Adrenal gland (tissue), 12 donors: ENCODE results near the gene HIP1. TPM values are rescaled to one million over a fixed set of nuclear protein-coding genes. Genes with fewer than 3 reads are reported as not detected.
A peak's percentile ranks its signal among the peaks of the same experiment; 100 is the strongest.
"Not testable (repeated sequence)": the region's sequence is repeated elsewhere in the genome, so short reads cannot be mapped to it uniquely, and the experiment has no call there.

ENCODE experiments used
- DNase-seq, 7 donors: peaks; one replicate each; pipeline ENCODE4 v3.0.0-alpha.2; 2019 to 2020
- H3K27ac ChIP-seq, 5 donors: fragments of 200-600 bp; sonication (generic) in 4 of 5; 1 replicate in 3 of 5; 2 replicates in 2 of 5; pipeline versions ENCODE4 v1.5.1 to v1.8.0; 2016 to 2020; ENCODE audit warnings: mild to moderate bottlenecking in 1 of 5
- H3K27me3 ChIP-seq: fragments of 200-600 bp; 2 replicates; pipeline ENCODE4 v1.8.0; 2021
- H3K36me3 ChIP-seq, 2 donors: fragments of 200-600 bp; replicated peaks in 1 of 2; 1 replicate in 1 of 2; 2 replicates in 1 of 2; pipeline versions ENCODE4 v1.5.1 to v1.8.0; 2018 to 2022
- H3K4me1 ChIP-seq, 2 donors: fragments of 200-600 bp; replicated peaks in 1 of 2; 1 replicate in 1 of 2; 2 replicates in 1 of 2; pipeline versions ENCODE4 v1.5.1 to v1.8.0; 2018 to 2021
- H3K4me3 ChIP-seq, 4 donors: fragments of 200-600 bp; sonication (generic) in 3 of 4; one replicate each; pipeline ENCODE4 v1.5.1; 2016 to 2018
- H3K9me3 ChIP-seq, 3 donors: fragments of 200-600 bp; sonication (generic) in 1 of 3; replicated peaks in 1 of 3; 1 replicate in 2 of 3; 2 replicates in 1 of 3; pipeline versions ENCODE4 v1.5.1 to v1.8.0; 2016 to 2021
- CTCF ChIP-seq, 6 experiments: fragments of 450-650 bp in 4 of 6; fragments of 200-600 bp in 2 of 6; sonication (generic) in 1 of 6; IDR thresholded peaks; 1 replicate in 5 of 6; 2 replicates in 1 of 6; pipeline versions ENCODE4 v1.5.1 to v1.8.0; 2016 to 2021; ENCODE audit warnings: antibody characterized with exemption in 6 of 6, mild to moderate bottlenecking in 2 of 6, moderate library complexity in 1 of 6
- POLR2A ChIP-seq, 2 donors: fragments of 450-650 bp; IDR thresholded peaks; one replicate each; pipeline ENCODE4 v1.6.1; 2017; ENCODE audit warnings: antibody characterized with exemption in 2 of 2, mild to moderate bottlenecking in 2 of 2, moderate library complexity in 1 of 2
- WGBS, 4 donors: extraction: QIAGEN DNeasy Blood & Tissue Kit in 2 of 4; methylation state at CpG; one replicate each; pipeline versions ENCODE4 v1.1.5 to v1.1.7; 2013 to 2017; 5-methylcytosine and 5-hydroxymethylcytosine counted together
- intact Hi-C, 2 donors: fragments of 100-400 bp; cut with DNase I; formaldehyde crosslinking; loops; one replicate each; pipeline versions ENCODE4 v1.14.1 to v1.15.0; 2022 to 2023
- polyA plus RNA-seq, 3 donors: library from polyadenylated mRNA; stranded (reverse); fragments of 200-250 nt in 2 of 3; fragments of 350-450 nt in 1 of 3; fragmentation: Illumina TruSeq in 1 of 3; extraction: RNeasy Lipid Tissue Mini Kit (QIAGEN cat#74804) in 1 of 3; gene quantifications; one replicate each; pipeline ENCODE4 v1.2.3, GENCODE V29; 2013 to 2014
- total RNA-seq, 9 donors: library from RNA; depleted of rRNA in 4 of 9; stranded (reverse); fragments of >200 nt in 4 of 9; fragments of 120-200 nt in 1 of 9; fragmentation: NEBNext Ultra II Directional in 1 of 9; extraction: Animal tissue kit (Norgen Biotek cat#: 25700) in 1 of 9; gene quantifications; one replicate each; pipeline versions ENCODE4 v1.1.0 to v1.2.4, GENCODE V29; 2013 to 2023
- donor health status: healthy with polysubstance abuse.
- donor health status: Bipolar disorder and iron deficiency.
- donor health status: DM: yes; HTN: yes; CAD: no.
- donor health status: DM: no; HTN: no; CAD: no.
- donor health status: DM: no; HTN: no; CAD: no.
- donor health status: DM: yes; HTN: yes; CAD: no.

HIP1 gene
- total and polyA plus RNA-seq, 12 donors, result 5.9 to 48.9 (median 32.8) TPM

- H3K4me1 ChIP-seq, result peaks cover 0 to 22% of the 10 kb centered on the region in 2 donors
- DNase-seq, result no peak
- TF ChIP-seq CTCF (IDR thresholded peaks at IDR 0.05) (no peak), POLR2A (IDR thresholded peaks at IDR 0.05) (no peak)
- peak overlapping the region in 2 of 5 donors; percentile 23 to 79 for H3K27ac ChIP-seq
- no peaks in the 10 kb centered on the region for H3K27me3 ChIP-seq
- H3K9me3 ChIP-seq, result no peaks in the 10 kb centered on the region
- H3K36me3 ChIP-seq, result no peaks in the 10 kb centered on the region
- intact Hi-C loops, result no loop called here
- WGBS, 4 donors, result 55 to 69% (median 62%) methylated on average over 11 to 15 of the region's 15 CpGs
- no peak overlapping the region for H3K4me3 ChIP-seq
These were observed 139.4 kb downstream of the HIP1 start for GRCh38 chr7:75599244-75599781.

- intact Hi-C loops, result no loop called here
- Histone ChIP-seq H3K9me3 (no peaks in the 10 kb centered on the region), H3K36me3 (peaks cover 0 to 6% of the 10 kb centered on the region in 2 donors), H3K4me1 (peaks cover 0 to 22% of the 10 kb centered on the region in 2 donors), H3K4me3 (no peak overlapping the region), H3K27ac (peak overlapping the region in 3 of 5 donors; percentile 22 to 56 (median 53)), H3K27me3 (no peaks in the 10 kb centered on the region)
- TF ChIP-seq CTCF (IDR thresholded peaks at IDR 0.05) (no peak), POLR2A (IDR thresholded peaks at IDR 0.05) (no peak)
- 57 to 63% (median 58%) methylated on average over 9 to 16 of the region's 16 CpGs for WGBS, 4 donors
- peak in 5 of 7 donors; percentile 44 to 65 (median 63) for DNase-seq
These were observed 141.8 kb downstream of the HIP1 start for GRCh38 chr7:75596727-75597614.

- H3K27ac ChIP-seq, result no peak overlapping the region
- H3K36me3 ChIP-seq, result peaks cover 0 to 14% of the 10 kb centered on the region in 2 donors
- H3K4me3 ChIP-seq, result no peak overlapping the region
- 89 to 100% (median 94%) methylated on average over 2 to 4 of the region's 4 CpGs for WGBS, 4 donors
- no peak for DNase-seq
- H3K4me1 ChIP-seq, result peaks cover 0 to 22% of the 10 kb centered on the region in 2 donors
- no peaks in the 10 kb centered on the region for H3K9me3 ChIP-seq
- H3K27me3 ChIP-seq, result no peaks in the 10 kb centered on the region
- no peak for TF ChIP-seq POLR2A (IDR thresholded peaks at IDR 0.05)
- TF ChIP-seq CTCF (IDR thresholded peaks at IDR 0.05), result no peak
- intact Hi-C loops, result no loop called here
These were observed 143.0 kb downstream of the HIP1 start for GRCh38 chr7:75595766-75596165.

GRCh38 chr7:75593500-75594184, 145.1 kb downstream of the HIP1 start:
- H3K4me3 ChIP-seq, H3K9me3 ChIP-seq, H3K27me3 ChIP-seq, intact Hi-C loops, H3K27ac ChIP-seq, DNase-seq: not testable (repeated sequence)
- Histone ChIP-seq H3K36me3 (peaks cover 0 to 18% of the 10 kb centered on the region in 2 donors), H3K4me1 (peaks cover 0 to 15% of the 10 kb centered on the region in 2 donors)
- 89 to 94% (median 90%) methylated on average over 12 of the region's 12 CpGs for WGBS, 4 donors
